GM12892 (cell line): ENCODE results near the gene SOX15.

Experiments
- POLR2A ChIP-seq: IDR thresholded peaks from 2 replicates; pipeline ENCODE4 v1.6.1; 2011; ENCODE audit warnings: low read depth, low read length, control low read depth
- POLR2AphosphoS5 ChIP-seq: IDR thresholded peaks from 2 replicates; pipeline ENCODE4 v1.6.1; 2011; ENCODE audit warnings: low read depth, low read length, control low read depth

DNA sequence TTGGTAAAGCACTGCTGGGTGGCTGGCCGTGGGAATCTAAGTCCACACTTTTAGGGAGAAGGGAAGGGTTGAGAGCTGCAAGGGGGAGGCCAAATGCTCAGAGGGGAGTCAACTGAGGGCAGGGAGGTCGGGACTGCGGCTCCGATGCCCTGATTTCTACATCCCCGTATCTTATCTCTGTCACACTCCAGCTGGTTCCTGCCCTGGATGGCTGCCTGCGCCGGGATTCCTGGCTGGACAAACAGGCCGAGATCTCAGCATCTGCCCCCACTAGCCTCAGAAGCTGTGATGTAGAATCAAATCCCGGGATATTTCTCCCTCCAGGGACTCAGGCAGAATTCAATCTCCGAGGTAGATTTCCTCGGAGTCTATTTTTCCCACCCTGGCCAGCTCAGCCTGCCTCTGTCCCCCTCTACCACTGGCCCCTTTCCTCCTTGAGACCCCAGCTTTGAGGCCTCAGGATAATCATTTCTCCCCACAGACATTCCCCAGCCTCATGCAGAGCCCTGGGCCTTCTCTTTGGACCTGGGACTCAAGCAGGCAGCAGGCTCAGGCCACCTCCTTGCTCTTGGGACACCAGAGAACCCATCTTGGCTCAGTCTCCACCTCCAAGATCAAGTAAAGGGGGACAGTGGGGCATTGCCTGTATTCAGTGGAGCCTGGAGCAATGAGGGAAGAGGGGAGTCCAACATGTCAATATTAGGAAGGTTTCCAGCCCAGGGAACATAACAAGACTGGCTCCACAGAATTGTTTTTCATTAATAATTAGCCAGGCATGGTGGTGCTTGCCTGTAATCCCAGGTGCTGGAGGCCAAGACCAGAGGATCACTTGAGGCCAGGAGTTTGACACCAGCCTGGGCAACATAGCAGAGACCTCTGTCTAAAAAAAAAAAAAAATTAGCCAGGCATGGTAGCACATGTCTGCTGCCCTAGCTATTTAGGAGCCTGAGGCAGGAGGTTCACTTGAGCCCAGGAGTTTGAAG lies 41.8 kb upstream of the SOX15 start:
- TF ChIP-seq POLR2AphosphoS5 (no peak), POLR2A (no peak)
